A549 (cell line): ENCODE measurements around the gene DIAPH2. TPM values are rescaled to one million over a fixed set of nuclear protein-coding genes. Genes with fewer than 3 reads are reported as not detected.

ENCODE experiments used
- ATAC-seq, 2 experiments: fragments of 200-7000 bp in 1 of 2; fragments of >200 bp in 1 of 2; cut with Nextera tagmentation in 1 of 2; cut with Tn5 transposase in 1 of 2; 3 replicates each; pipeline versions ENCODE4 v1.8.0 to v1.9.1; 2018 to 2020; ENCODE audit warnings: mild to moderate bottlenecking in 1 of 2, moderate library complexity in 1 of 2
- CTCF ChIA-PET: fragments of 300-600 bp; sonication (Branson Sonifier 250); formaldehyde crosslinking; extraction: SDS; loops from one replicate; lab custom pipeline; 2021; ENCODE audit warnings: antibody characterized with exemption, inconsistent platforms; lab: Yijun Ruan, JAX
- POLR2A ChIA-PET: fragments of 350-600 bp; formaldehyde crosslinking; extraction: SDS; loops from one replicate; lab custom pipeline; 2021; ENCODE audit warnings: antibody characterized with exemption, inconsistent platforms; lab: Yijun Ruan, JAX
- DNase-seq, 2 experiments: peaks; one replicate each; pipeline versions ENCODE4 v3.0.0 to v3.0.0-alpha.2; 2011 to 2016; ENCODE audit warnings: low read depth in 1 of 2, low spot score in 1 of 2
- FAIRE-seq: peaks from 2 replicates; lab custom pipeline; 2011; peaks lifted over from hg19 to GRCh38; lab: Jason Lieb, UNC
- H3K27ac ChIP-seq, 2 experiments: fragments of >200 bp; sonication (Bioruptor Twin); formaldehyde crosslinking; 3 replicates each; pipeline ENCODE4 v1.5.1; 2016 to 2017
- H3K4me1 ChIP-seq: fragments of >200 bp; sonication (Bioruptor Twin); formaldehyde crosslinking; 3 replicates; pipeline ENCODE4 v1.6.1; 2016
- H3K4me2 ChIP-seq: fragments of >200 bp; sonication (Bioruptor Twin); formaldehyde crosslinking; 3 replicates; pipeline ENCODE4 v1.6.1; 2016
- H3K4me3 ChIP-seq: fragments of >200 bp; sonication (Bioruptor Twin); formaldehyde crosslinking; 3 replicates; pipeline ENCODE4 v1.5.1; 2016
- H3K9me3 ChIP-seq: fragments of >200 bp; sonication (Bioruptor Twin); formaldehyde crosslinking; 3 replicates; pipeline ENCODE4 v1.6.1; 2016
- BCL3 ChIP-seq: fragments of >200 bp; sonication (Bioruptor Twin); formaldehyde crosslinking; IDR thresholded peaks from 3 replicates; pipeline ENCODE4 v1.6.1; 2016
- CBX2 ChIP-seq: fragments of 200-600 bp; sonication (generic); IDR thresholded peaks from 2 replicates; pipeline ENCODE4 v1.6.1; 2016; ENCODE audit warnings: low read depth, mild to moderate bottlenecking, borderline replicate concordance
- CHD2 ChIP-seq: fragments of 150-350 bp; IDR thresholded peaks from 2 replicates; pipeline ENCODE4 v1.6.1; 2014; ENCODE audit warnings: low read length; ENCODE audit not compliant: partially characterized antibody
- CHD4 ChIP-seq: fragments of 200-600 bp; sonication (generic); IDR thresholded peaks from 2 replicates; pipeline ENCODE4 v1.6.1; 2016; ENCODE audit warnings: antibody characterized with exemption, mild to moderate bottlenecking, borderline replicate concordance
- ELK1 ChIP-seq: fragments of 150-350 bp; IDR thresholded peaks from 2 replicates; pipeline ENCODE4 v1.6.1; 2014; ENCODE audit warnings: low read depth, mild to moderate bottlenecking, low read length
- ESRRA ChIP-seq: fragments of 150-350 bp; IDR thresholded peaks from 2 replicates; pipeline ENCODE4 v1.6.1; 2014; ENCODE audit warnings: mild to moderate bottlenecking, low read length, borderline replicate concordance
- FOSB ChIP-seq: fragments of 250-450 bp; sonication (Bioruptor Pico); IDR thresholded peaks from 2 replicates; pipeline ENCODE4 v1.5.0; 2020; ENCODE audit warnings: mild to moderate bottlenecking, moderate library complexity
- HMGXB4 ChIP-seq: fragments of 250-450 bp; sonication (Bioruptor Pico); IDR thresholded peaks from 2 replicates; pipeline ENCODE4 v1.5.0; 2021; ENCODE audit warnings: mild to moderate bottlenecking, moderate library complexity, borderline replicate concordance
- HOXB5 ChIP-seq: fragments of 250-450 bp; sonication (Bioruptor Pico); IDR thresholded peaks from 2 replicates; pipeline ENCODE4 v1.5.0; 2020; ENCODE audit warnings: mild to moderate bottlenecking, moderate library complexity
- JUNB ChIP-seq: fragments of >200 bp; sonication (Bioruptor Twin); formaldehyde crosslinking; IDR thresholded peaks from 2 replicates; pipeline ENCODE4 v1.6.1; 2016
- KDM5A ChIP-seq: fragments of 200-600 bp; sonication (generic); IDR thresholded peaks from 2 replicates; pipeline ENCODE4 v1.6.1; 2016; ENCODE audit warnings: antibody characterized with exemption, mild to moderate bottlenecking
- NFE2L2 ChIP-seq: fragments of 150-350 bp; conservative IDR thresholded peaks from 2 replicates; pipeline ENCODE4 v1.6.1; 2014; ENCODE audit warnings: low read length
- PHF8 ChIP-seq: fragments of 200-600 bp; sonication (generic); IDR thresholded peaks from 2 replicates; pipeline ENCODE4 v1.6.1; 2016; ENCODE audit warnings: low read depth, mild to moderate bottlenecking, antibody characterized with exemption, moderate library complexity, borderline replicate concordance
- POLR2A ChIP-seq: IDR thresholded peaks from 2 replicates; pipeline ENCODE4 v1.6.1; 2012; ENCODE audit warnings: mild to moderate bottlenecking, low read length
- RAD21 ChIP-seq, 2 experiments: fragments of >200 bp in 1 of 2; sonication (Bioruptor Twin) in 1 of 2; formaldehyde crosslinking in 1 of 2; IDR thresholded peaks in 1 of 2; conservative IDR thresholded peaks in 1 of 2; 2 replicates in 1 of 2; 3 replicates in 1 of 2; pipeline ENCODE4 v1.6.1; 2012 to 2018; ENCODE audit warnings: inconsistent platforms in 1 of 2
- RARB ChIP-seq: fragments of 250-450 bp; sonication (Bioruptor Pico); IDR thresholded peaks from 2 replicates; pipeline ENCODE4 v1.8.0; 2021; ENCODE audit warnings: mild to moderate bottlenecking, moderate library complexity
- RNF2 ChIP-seq: fragments of 200-600 bp; sonication (generic); IDR thresholded peaks from 2 replicates; pipeline ENCODE4 v1.6.1; 2016; ENCODE audit warnings: low read depth, mild to moderate bottlenecking, antibody characterized with exemption, moderate library complexity, borderline replicate concordance
- SMC3 ChIP-seq: fragments of >200 bp; sonication (Bioruptor Twin); formaldehyde crosslinking; IDR thresholded peaks from 3 replicates; pipeline ENCODE4 v1.6.1; 2018; ENCODE audit warnings: inconsistent platforms
- TFCP2L1 ChIP-seq: fragments of 250-450 bp; sonication (Bioruptor Pico); IDR thresholded peaks from 2 replicates; pipeline ENCODE4 v1.5.0; 2021; ENCODE audit warnings: mild to moderate bottlenecking
- USF2 ChIP-seq: fragments of 450-650 bp; IDR thresholded peaks from 2 replicates; pipeline ENCODE4 v1.6.1; 2014; ENCODE audit warnings: antibody characterized with exemption
- ZFP36 ChIP-seq: fragments of 450-650 bp; IDR thresholded peaks from 2 replicates; pipeline ENCODE4 v1.6.1; 2014; ENCODE audit warnings: borderline replicate concordance; ENCODE audit not compliant: partially characterized antibody
- WGBS: methylation state at CpG from one replicate; pipeline ENCODE4 v1.1.6; 2017; ENCODE audit errors: missing lambda C conversion rate; 5-methylcytosine and 5-hydroxymethylcytosine counted together
- polyA plus RNA-seq, 4 experiments: library from polyadenylated mRNA; depleted of rRNA in 3 of 4; stranded (reverse); fragments of >200 nt; fragmentation: RNase III in 1 of 4; extraction: RNeasy Plus Mini Kit Qiagen cat#74134 plus additional on column Dnase treatment in 1 of 4; gene quantifications; 2 replicates in 3 of 4; 3 replicates in 1 of 4; pipeline ENCODE4 v1.2.3, GENCODE V29; 2011 to 2017

The DIAPH2 gene
- polyA plus RNA-seq, 2 of the 4 experiments (the other 2 are of a cell fraction), result 3.7 to 10.0 TPM

GRCh38 chrX:96978906-96979305, 294.3 kb downstream of the DIAPH2 start:
- 46% methylated on average over 1 of the region's 1 CpG for WGBS
- no peak for TF ChIP-seq PHF8
- TF ChIP-seq POLR2A, result no peak
- TF ChIP-seq ELK1, result no peak
- TF ChIP-seq, all 56 proteins: peak for 0

GRCh38 chrX:96979766-96980165, 295.1 kb downstream of the DIAPH2 start:
- H3K4me2 ChIP-seq, result no peak overlapping the region
- H3K4me3 ChIP-seq, result no peak overlapping the region
- DNase-seq, result no peak
- WGBS, result 91% methylated on average over 5 of the region's 5 CpGs
- no peaks in the 10 kb centered on the region for H3K4me1 ChIP-seq
- H3K27ac ChIP-seq, result no peak overlapping the region
- ATAC-seq, result no peak
- ChIA-PET CTCF (no interaction called here), POLR2A (no interaction called here)
- H3K9me3 ChIP-seq, result no peaks in the 10 kb centered on the region
- TF ChIP-seq SMC3 (no peak), POLR2A (no peak), ELK1 (no peak), RAD21 (conservative IDR thresholded peaks at IDR 0.05 in 1 of 2, IDR thresholded peaks at IDR 0.05 in 1 of 2) (no peak), ZFP36 (no peak), ESRRA (no peak), HMGXB4 (CRISPR knock-in tag) (no peak), TFCP2L1 (CRISPR knock-in tag) (no peak), FOSB (CRISPR knock-in tag) (no peak), KDM5A (no peak), RNF2 (no peak), NFE2L2 (no peak), CHD2 (no peak), HOXB5 (CRISPR knock-in tag) (no peak), USF2 (no peak), BCL3 (no peak), JUNB (no peak), CHD4 (no peak), RARB (CRISPR knock-in tag) (no peak), CBX2 (no peak)
- no peak for FAIRE-seq

More at GRCh38 chrX:96978906-96979305, 294.3 kb downstream of the DIAPH2 start:
- Histone ChIP-seq H3K4me1 (no peaks in the 10 kb centered on the region), H3K4me2 (no peak overlapping the region), H3K9me3 (no peaks in the 10 kb centered on the region), H3K4me3 (no peak overlapping the region), H3K27ac (no peak overlapping the region)
- DNase-seq, result no peak
- FAIRE-seq, result peak; percentile 32
- POLR2A ChIA-PET, result no interaction called here
- no peak for ATAC-seq
- CTCF ChIA-PET, result no interaction called here
